ENCODE results near the gene SFMBT1.

Gene SFMBT1, protein sequence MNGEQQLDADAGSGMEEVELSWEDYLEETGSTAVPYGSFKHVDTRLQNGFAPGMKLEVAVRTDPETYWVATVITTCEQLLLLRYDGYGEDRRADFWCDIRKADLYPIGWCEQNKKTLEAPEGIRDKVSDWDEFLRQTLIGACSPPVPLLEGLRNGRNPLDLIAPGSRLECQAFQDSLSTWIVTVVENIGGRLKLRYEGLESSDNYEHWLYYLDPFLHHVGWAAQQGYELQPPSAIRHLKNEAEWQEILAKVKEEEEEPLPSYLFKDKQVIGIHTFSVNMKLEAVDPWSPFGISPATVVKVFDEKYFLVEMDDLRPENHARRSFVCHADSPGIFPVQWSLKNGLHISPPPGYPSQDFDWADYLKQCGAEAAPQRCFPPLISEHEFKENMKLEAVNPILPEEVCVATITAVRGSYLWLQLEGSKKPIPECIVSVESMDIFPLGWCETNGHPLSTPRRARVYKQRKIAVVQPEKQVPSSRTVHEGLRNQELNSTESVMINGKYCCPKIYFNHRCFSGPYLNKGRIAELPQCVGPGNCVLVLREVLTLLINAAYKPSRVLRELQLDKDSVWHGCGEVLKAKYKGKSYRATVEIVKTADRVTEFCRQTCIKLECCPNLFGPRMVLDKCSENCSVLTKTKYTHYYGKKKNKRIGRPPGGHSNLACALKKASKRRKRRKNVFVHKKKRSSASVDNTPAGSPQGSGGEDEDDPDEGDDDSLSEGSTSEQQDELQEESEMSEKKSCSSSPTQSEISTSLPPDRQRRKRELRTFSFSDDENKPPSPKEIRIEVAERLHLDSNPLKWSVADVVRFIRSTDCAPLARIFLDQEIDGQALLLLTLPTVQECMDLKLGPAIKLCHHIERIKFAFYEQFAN

DNA sequence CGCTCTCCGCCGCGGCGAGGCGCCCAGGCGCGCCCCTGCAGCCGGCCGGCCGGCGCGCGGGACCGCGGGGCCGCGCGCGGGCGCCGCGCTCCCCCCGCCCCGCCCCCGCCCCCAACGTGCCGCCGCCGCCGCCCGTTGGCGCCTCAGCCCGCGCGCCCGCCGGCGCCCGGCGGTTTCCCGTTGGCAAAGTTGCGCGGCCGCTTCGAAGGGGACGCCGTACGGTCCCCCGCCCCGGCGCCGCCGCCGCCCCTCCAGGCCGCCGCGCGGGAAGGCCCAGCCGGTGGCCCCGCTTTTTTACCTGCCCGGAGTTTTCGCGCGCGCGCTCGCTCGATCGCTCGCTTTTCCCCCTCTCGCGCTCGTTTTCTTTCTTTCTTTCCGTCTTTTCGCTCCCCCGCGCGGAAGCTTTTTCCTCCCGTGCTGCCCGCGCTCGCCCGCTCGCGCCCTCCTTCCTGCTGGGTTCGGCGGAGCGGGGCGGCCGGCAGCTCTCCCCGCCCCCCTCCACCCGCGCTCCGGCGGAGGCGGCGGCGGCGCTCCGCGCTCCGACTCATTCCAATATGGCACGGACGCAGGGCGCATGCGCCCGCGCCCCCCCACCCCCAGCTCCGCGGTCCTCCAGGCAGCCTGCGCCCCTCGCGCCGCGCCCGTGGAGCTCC is at the start of gene SFMBT1:
TSS of gene SFMBT1 (minus strand) at position 556 of the 653 bp plus-strand sequence. CDS start 76,945 bp downstream, outside the sequence.
- peak; percentile 61 to 73 for DNase-seq (ENCODE audit: low read depth in 1 of 2, low spot score in 1 of 2)

DNA sequence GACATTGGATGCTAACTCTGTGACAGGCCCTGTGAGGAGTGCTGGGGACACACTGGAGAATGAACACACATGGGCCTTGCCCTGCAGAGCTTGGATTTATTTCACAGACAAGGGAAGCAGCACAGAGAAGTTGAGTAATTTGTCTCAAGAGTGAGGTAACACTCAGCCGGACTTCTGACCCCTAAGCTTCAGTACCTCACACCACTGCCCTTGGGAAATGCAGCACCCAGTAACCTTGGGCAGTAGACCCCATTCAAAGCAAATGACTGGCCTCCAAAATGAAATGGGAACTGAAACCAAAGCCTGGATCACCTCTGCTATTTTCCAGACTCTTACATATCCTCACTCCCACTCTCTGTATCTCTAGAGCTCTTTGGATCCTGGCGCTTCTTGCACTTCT is 47.1 kb upstream of the SFMBT1 start:
- DNase-seq (ENCODE audit: low read depth in 1 of 2, low spot score in 1 of 2), result no peak

DNA sequence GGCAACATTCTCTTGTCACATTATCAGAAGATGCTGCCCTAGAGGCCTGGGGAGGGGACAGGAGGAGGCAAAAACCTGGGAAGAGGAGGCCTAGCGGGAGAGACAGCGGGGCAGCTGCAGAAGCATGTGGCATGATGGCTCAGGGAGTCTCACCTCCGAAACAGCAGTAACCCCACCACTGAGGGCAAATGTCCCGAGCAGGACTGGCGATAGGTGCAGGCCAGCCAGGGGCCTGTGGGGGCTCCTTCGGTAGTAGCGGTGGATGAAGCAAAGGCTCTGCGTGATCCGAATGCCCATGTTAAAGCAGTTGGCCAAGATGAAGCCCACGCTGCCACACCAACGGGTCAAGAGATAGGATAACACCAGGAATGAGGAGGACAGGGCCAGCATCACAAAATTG is 46.3 kb upstream of the SFMBT1 start:
- no peak for DNase-seq (ENCODE audit: low read depth in 1 of 2, low spot score in 1 of 2)

DNA sequence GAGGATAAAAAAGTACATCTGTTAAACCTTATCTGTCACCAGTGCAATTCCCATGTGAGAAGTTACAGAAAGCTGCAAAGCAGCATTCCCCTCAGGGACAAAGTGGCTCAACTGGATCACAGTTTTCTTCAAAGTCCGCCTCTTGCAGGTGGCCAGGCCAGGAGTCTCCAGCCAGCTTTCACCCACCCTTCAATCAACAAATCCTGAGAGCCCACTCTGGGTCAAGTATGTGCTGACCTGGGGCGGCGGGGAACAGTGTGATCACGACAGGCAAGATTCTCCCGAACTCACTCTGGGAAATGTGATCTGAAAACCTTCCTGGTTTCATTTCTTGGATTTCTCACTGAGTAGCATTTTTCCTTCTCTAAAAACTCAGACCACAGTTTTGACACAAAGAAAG is 45.1 kb upstream of the SFMBT1 start:
- DNase-seq (ENCODE audit: low read depth in 1 of 2, low spot score in 1 of 2), result no peak

DNA sequence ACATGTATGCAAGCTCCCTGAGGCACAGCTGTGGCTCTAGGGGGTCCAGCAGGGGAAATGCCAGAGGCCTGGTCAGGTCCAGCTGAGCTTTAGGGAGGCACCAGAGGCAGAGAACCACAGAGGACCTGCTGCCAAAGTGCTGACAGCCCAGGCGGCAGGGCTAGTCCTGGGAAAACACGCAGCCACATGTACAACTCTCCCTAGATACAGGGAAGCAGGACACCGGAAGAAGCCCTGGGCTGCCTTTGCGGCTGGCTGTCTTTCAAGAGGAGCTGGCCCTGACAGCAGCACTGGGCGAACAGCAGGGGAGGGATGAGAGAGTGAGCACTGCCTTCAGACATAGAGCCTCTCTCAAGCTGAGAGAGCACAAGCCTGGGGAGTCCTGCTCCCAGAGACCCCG is 43.6 kb upstream of the SFMBT1 start:
- no peak for DNase-seq (ENCODE audit: low read depth in 1 of 2, low spot score in 1 of 2)

DNA sequence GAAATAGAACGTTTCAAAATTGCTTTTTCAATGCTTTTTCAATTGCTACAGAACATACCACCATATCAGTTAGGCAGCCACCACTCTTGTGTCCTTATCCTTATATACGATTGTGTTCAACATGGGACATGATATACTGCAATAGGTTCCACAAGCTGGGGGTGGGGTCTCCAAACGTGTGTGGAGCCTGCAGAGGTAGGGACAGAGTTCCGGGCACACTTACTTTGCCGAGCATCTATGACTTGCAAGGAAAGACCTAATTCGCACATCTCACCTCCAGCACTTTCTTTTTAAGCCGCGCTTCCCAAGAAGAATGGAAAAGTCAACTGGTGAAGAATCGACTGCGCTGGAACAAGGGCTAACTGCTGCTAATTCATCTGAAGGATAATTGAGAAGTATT is 39.6 kb upstream of the SFMBT1 start:
- DNase-seq (ENCODE audit: low read depth in 1 of 2, low spot score in 1 of 2), result no peak

DNA sequence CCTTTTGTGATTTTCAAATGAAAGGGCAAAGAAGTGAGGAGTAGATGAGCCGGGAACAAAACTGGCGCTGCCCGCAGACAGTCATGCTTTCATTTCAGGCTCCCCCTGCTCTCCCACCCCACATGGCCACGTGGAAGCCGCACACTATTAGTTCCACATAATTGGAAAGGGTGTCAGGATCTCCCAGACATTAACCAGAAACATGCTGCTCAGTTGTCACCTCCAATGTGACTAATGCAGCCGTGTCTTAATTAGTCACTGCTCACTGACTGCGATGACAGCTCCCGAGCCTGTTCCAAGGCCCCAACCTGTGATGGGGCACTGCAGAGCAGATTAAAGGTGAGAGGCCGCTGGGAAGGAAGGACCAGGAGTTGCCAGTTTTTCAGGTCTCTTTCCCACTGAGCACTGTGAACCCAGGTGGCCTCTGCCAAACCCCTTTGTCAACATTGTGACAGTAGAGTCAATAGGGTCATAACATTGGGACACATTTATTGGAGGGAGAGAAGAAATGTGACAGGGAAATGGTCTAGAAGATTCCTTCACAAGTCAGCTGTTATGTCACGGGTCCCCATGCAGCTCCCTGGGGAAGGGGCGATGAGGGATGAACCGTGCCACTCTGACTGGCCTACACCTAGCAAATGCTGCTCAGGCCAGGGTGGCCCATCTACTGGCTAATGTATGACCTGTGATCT is 38.6 kb upstream of the SFMBT1 start:
- DNase-seq (ENCODE audit: low read depth in 1 of 2, low spot score in 1 of 2), result no peak

DNA sequence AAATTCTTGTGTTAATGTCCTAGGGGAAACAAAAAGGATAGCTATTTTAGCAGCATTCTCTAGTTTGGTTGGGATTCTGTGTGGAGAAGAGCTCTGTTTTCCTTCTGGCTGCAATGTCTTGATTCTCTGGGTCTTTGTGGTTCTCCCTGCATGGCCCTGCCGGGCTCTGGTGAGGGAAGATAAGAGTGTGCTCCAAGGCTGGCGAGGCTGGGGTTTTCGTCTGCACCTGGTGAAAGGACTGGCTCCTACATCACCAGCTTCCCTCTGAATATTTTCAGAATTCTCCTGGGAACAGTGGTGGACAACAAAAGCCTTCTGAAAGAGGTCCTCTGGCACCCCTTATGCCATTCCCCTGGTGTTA is 38.1 kb upstream of the SFMBT1 start:
- no peak for DNase-seq (ENCODE audit: low read depth in 1 of 2, low spot score in 1 of 2)

DNA sequence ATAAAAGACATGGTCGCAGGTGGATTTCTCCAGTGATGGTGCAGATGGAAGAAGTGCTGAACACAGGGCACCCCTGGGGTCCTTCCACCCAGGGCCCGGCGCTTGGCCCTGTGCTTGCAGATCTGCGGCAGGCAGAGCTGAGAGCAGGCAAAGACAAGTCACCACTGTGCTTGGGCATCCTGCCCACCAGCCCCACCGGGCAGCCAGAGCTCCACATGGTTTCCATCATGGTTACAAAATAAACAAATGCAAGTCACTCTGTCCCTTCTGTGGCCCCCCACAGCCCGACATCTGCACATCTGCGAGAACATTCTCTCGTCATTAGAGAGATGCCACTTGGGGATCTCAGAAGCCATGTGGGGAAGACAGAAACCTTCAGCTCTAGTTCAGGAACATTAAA is 37.6 kb upstream of the SFMBT1 start:
- no peak for DNase-seq (ENCODE audit: low read depth in 1 of 2, low spot score in 1 of 2)

DNA sequence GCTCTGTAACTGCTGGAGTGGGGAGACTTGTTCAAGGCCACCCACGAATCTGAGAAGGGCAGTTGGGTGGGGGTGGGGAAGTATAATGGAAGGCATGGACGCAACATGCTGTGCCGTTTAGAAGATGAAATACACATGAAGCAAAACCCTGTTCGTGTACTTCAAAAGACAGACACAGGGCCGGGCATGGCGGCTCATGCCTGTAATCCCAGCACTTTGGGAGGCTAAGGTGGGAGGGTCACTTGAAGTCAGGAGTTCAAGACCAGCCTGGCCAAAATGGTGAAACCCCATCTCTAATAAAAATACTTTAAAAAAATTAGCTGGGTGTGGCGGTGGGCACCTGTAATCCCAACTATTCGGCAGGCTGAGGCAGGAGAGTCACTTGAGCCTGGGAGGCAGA is 36.9 kb upstream of the SFMBT1 start:
- no peak for DNase-seq (ENCODE audit: low read depth in 1 of 2, low spot score in 1 of 2)

DNA sequence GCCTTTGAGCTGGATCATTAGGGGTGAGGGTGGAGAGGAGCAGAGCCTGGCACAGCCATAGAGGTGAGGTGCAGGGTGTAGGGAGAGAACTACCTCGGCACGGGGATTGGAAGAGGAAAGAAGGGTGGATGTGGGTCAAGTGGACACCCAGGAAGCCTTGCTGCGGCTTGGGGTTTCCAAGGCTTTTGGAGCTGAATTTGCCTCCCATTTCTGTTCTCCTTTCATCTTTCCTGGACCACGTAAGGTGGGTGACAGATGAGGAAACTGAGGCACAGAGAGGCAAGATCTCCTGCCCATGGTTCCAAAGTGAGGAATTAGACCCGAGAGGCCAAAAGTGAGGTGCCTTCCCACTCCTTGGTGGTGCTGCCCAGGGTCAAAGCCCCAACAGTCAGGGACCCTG is 35.4 kb upstream of the SFMBT1 start:
- no peak for DNase-seq (ENCODE audit: low read depth in 1 of 2, low spot score in 1 of 2)

DNA sequence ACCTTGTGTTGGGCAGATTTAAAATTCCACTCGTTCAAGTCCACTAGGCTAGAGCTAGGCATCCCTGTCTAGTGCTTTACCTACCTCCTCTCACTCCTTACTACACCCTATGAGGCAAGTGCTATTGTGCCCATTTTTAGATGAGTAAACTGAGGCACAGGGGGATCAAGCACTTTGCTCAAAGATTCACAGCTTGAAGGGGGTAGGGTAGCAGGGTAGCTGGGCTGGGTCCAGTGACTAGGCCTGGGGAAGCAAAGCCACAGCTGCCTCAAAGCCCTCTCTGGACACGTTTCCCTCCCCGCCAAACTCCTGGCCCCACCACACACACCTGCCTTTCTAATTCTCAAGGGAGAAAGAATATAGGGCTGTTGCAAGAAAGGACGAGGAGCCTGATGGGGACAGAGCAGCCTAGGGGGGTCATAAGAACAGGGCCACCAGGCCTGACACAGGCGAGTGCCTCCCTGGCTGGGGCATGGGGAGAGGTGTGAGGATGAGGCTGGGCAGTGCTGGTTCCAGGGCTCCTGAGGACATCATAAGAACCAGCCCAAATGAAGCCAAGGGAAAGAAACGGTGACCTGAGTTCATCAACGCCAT is 34.8 kb upstream of the SFMBT1 start:
- no peak for DNase-seq (ENCODE audit: low read depth in 1 of 2, low spot score in 1 of 2)

DNA sequence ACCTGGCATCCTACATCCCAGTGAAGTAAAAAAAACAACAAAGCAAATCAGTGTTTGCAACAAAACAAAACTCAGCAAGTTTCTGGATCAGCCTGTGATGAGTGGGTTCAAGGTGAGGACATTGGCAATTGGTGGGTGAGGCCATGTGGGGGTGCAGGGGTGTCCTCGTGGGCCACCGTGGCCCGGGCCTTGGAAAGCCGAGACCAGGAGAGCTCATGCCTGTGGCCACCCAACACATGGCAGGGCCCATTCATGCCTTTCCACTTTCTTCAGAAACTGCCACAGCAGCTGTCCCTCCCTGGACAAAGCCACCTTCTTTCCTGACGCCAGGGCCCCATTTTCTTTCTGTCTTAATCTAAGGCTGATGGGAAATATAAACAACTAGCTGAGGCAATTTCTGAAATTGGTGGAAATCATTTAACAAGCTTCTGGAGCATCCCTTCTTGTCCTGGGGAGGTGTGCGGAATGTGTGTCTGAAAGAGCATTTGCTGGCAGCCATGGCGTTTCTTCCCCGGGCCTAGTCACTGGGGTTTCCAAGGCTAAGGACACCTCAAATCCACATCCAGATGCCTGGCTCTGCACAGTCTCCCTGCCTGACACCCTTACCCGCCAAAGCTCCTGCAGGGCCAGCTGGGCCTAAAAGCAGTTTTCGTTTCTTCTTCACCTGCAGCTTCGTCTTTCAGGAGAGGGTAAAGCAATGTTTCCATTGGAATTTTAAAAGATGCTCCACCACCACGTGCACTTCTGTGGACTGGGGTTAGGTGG is 34.1 kb upstream of the SFMBT1 start:
- DNase-seq (ENCODE audit: low read depth in 1 of 2, low spot score in 1 of 2), result no peak

DNA sequence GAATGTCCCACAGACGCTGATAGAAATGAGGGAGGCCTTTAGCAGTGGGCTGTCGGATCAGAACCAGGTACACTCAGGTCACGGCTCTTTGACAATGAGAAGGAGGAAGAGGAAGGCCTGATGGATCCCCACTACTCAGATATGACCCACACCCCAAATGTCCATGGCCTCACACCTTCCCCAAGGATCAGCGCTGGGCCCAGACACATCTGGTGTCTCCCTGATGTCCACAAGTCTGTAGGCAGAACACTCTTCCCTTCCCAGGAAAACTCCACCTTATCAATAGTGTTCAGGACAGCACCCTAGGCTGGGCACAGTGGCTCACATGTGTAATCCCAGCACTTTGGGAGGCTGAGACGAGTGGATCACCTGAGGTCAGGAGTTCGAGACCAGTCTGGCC is 33.3 kb upstream of the SFMBT1 start:
- DNase-seq (ENCODE audit: low read depth in 1 of 2, low spot score in 1 of 2), result no peak

DNA sequence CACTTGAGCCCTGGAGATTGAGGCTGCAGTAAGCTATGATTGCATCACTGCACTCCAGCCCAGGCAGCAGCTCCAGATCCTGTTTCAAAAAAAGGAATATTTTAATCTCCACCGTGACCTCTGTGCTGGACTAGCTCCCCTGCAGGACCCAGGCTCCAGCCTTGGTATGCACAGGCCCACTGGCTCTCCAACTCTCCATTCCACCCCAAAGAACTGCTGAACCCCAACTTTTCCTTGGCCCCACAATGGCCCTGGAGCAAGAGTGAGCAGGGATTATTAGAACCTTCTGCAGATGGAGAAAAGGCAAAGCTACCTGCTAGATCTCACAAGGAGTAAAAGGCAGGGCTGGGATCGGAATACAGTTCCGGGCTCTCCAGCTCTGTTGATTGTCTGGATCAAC is 32.8 kb upstream of the SFMBT1 start:
- DNase-seq (ENCODE audit: low read depth in 1 of 2, low spot score in 1 of 2), result no peak

DNA sequence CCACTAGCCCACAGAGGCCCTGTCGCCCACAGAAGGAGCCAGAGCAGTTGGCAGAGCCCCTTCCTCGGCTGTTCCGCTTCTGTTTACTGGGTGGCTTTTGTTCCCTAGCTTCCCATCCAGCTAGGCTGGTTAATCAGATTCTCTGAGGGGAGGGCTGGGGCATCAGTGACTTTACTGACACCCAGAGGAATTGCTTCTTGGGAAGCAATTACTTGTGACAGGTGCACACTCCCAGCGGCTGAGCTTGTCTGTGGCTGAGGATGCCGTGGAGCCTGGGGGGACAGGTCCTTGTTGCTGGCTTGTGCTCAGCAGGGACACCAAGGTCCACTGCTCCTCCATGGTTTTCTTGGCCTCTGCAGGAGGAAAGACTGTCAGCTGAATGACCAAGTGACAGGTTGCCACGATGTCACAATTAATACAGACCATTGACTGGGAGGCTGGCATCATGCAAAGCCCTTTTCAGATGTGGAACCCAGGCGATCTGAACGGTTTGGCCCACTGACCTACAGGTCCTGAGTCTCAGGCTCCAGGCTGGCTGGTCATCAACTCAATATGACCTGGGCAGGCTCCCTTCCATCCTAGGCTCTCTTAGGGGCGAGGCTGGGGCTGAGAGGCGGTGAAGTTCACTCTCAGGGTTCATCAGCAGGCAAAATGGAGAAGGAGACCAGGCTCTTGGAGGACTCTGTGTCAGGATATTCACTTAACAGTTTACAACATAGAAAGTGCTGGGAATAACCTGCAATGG is 31.8 kb upstream of the SFMBT1 start:
- DNase-seq (ENCODE audit: low read depth in 1 of 2, low spot score in 1 of 2), result no peak

DNA sequence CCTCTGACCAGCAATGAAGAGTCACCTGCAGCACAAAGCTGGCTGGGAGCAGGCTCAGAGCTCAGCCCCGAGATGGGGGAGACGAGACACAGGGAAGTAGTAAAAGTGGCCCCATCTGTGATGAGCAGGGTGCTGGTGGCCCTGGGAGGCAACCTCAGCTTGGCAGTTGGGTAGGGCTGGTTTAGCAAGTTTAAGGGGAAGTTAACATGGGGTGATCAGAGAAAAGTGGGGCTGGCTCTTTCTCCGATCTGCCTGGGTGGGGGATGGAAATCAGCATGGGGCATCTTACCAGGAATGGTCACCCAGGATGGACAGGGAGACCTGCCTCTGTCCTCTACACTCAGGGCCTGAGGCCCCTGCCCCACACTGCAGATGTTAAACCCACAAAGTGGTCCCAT is 29.9 kb upstream of the SFMBT1 start:
- no peak for DNase-seq (ENCODE audit: low read depth in 1 of 2, low spot score in 1 of 2)

DNA sequence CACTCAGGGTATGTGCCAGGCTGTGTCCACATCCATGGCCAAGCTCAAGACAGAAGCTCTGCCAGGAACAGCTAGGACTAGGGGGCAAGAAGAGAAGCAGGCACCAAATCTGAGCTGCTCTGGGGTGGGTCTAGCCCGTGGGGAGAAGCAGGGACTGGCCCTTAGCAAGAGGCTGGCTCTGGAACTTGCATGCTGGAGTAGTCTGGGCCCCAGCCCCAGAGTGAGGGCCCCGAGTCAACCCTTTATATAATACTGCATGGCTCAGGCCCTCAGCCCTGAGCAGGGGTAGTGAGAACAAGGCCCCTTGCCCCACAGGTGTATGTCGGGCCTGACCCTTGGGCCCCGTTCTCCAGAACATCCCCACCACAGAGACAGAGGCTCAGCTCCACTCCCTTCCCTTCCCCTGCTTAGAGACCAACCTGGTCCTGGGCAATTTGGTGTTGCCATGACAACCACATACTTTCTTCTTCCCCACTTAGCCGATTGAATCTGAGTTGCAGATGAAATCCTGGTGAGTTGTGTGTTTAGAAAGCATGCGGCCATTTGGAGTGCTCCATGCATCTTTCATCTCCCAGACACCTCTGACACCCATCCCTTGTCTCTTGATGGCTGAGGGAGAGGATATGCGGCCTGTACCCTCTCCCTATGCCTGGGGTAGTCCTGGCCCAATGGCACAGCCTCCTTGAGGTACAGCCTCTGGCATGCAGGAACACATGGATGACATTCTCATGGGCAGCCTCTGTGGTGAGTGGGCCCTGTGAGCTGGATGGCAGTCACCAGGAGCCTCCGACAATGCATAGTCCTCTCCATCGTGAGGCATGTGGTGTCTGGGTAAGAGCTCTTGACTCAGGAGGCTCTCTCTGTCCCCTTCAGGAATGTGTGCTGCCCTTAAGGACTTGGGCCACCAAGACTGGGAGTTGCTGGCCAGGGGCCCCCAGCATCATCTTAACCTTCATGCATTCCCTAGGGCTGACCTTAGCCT is 29.2 kb upstream of the SFMBT1 start:
- no peak for DNase-seq (ENCODE audit: low read depth in 1 of 2, low spot score in 1 of 2)

DNA sequence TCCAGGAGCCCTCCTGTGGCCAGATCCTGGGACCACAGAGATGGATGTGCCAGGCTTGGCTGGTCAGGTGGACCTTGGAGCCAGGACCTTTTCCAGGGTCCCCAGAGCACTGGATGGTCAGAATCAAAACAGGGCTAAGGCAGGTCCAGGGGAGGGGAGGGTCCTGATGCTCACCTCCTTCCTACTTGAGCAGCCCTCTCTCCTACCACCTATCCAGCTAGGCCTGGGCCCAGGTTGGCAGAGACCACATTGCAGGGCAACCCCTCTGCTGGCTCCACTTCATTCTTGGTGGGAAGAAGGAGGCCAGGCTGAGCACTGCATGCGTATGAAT is 28.5 kb upstream of the SFMBT1 start:
- no peak for DNase-seq (ENCODE audit: low read depth in 1 of 2, low spot score in 1 of 2)
